GM21367 (cell line): ENCODE results near the gene CYREN.
A peak's percentile ranks its signal among the peaks of the same experiment; 100 is the strongest.
"Not testable (repeated sequence)": the region's sequence is repeated elsewhere in the genome, so short reads cannot be mapped to it uniquely, and the experiment has no call there.

Experiments
- ATAC-seq: cut with Tn5 transposase; IDR thresholded peaks from one replicate; pipeline ENCODE4 v1.9.1; 2021; ENCODE audit not compliant: unreplicated experiment

The CYREN gene

GRCh38 chr7:135170274-135170997 lies at the start of gene CYREN:
Gene CYREN (minus strand): TSS chr7:135170707. CDS start chr7:135168922, 1,785 bp downstream.
- ATAC-seq, result peak; percentile 83

- no peak for ATAC-seq
Measured at GRCh38 chr7:135217645-135218509, 47.4 kb upstream of the CYREN start.

GRCh38 chr7:135215698-135216097 lies 45.2 kb upstream of the CYREN start:
- ATAC-seq, result no peak

- ATAC-seq, result no peak
Measured at GRCh38 chr7:135215180-135215579, 44.7 kb upstream of the CYREN start.

- ATAC-seq, result no peak
Measured at GRCh38 chr7:135213831-135214230, 43.3 kb upstream of the CYREN start.

- ATAC-seq, result not testable (repeated sequence)
Measured at GRCh38 chr7:135211946-135212685, 41.6 kb upstream of the CYREN start.

GRCh38 chr7:135211179-135211945 lies 40.9 kb upstream of the CYREN start, which contains the start of gene WDR91:
Gene WDR91 (minus strand): TSS chr7:135211526. CDS start chr7:135211502, 24 bp downstream.
- ATAC-seq, result peak; percentile 82

- ATAC-seq, result no peak
Measured at GRCh38 chr7:135210888-135211178, 40.3 kb upstream of the CYREN start.

- ATAC-seq, result no peak
Measured at GRCh38 chr7:135209225-135209834, 38.8 kb upstream of the CYREN start.

GRCh38 chr7:135208102-135208793 lies 37.7 kb upstream of the CYREN start:
- ATAC-seq, result no peak

GRCh38 chr7:135207406-135208101 lies 37.0 kb upstream of the CYREN start:
- ATAC-seq, result no peak

GRCh38 chr7:135206941-135207391 lies 36.5 kb upstream of the CYREN start:
- ATAC-seq, result peak; percentile 23

GRCh38 chr7:135205850-135206249 lies 35.3 kb upstream of the CYREN start:
- ATAC-seq, result no peak

GRCh38 chr7:135204876-135205275 lies 34.4 kb upstream of the CYREN start:
- ATAC-seq, result no peak

- no peak for ATAC-seq
Measured at GRCh38 chr7:135204341-135204749, 33.8 kb upstream of the CYREN start.

GRCh38 chr7:135201350-135201749 lies 30.8 kb upstream of the CYREN start:
- ATAC-seq, result no peak

- no peak for ATAC-seq
Measured at GRCh38 chr7:135200821-135201331, 30.4 kb upstream of the CYREN start.

GRCh38 chr7:135199439-135199838 lies 28.9 kb upstream of the CYREN start:
- no peak for ATAC-seq
